ENCODE results near the gene CASTOR1.

CASTOR1 gene

DNA sequence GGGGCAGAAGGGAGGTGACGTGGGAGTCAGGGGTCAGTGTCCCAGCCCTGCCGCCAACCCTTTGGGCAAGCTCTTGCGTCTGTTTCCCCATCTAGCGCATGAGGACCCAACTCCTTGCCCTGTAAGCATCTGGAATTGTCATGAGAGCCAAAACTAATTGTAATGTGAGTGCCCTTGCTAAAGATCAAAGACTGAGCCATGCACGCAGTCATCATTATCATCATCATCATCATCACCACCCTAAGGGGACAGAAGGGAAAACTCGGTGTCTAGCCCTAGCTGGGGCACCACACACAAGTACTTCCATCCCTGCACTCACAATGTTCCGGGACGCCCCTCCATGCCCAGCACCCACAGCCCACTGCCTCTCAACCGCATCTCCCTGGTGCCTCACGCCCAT is 45.2 kb downstream of the CASTOR1 start:
- DNase-seq, result no peak

DNA sequence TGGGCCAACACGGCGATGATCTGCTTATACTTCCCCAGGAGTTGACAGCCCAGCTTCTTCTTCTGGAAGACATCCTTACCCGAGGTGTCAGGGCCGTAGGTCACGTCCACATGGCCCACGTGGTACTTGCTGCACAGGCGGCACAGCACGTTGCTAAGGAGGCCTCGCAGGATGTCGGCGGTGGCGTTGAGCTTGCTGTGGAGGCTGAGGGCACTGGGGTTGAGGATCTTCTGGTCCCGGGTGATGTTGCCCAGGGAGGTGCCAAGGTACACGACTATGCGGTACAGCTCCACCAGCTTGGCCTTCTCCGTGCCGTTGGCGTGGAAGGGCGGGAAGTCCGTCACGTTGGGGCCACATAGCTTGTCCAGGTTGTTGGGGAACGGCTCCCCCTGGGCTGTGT is 45.6 kb downstream of the CASTOR1 start:
- DNase-seq, result no peak

DNA sequence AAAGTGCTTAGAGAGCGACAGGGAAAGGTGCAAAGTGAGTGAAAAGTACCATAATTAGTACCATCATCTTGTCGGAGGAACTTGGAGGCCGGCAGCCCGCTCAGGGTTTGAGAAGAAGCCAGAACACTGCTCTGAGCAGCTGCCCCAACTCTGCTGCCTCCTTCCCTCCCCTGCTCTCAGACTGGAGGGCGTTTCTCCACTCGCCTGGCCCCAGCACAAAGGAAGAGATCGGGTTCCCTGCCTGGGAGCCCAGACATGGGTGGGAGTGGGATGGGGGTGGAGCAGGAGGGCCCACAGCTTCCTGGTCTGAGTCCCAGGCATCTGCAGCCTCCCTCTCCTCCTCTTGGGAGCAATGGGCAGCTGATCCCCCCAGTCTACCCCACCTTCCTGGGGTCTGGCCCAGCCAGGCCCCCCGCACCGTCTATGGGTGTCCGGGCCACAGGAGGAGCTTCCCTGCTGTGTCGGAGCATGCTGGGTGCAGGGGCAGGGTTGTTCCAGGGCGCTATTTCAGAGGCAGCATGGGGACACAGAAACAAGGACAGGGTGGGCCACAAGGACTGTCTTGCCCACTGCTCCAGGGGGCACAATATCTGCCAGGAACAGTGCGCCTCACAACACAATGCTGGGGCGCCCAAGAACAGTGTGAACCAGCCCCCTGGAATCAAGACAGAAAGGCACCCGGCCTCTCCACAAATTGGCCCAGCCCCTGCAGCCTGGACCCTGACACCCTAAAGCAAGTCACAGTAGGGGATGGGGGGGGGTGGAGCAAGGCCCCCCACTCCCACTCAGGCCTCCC is 47.5 kb downstream of the CASTOR1 start:
- DNase-seq, result no peak

DNA sequence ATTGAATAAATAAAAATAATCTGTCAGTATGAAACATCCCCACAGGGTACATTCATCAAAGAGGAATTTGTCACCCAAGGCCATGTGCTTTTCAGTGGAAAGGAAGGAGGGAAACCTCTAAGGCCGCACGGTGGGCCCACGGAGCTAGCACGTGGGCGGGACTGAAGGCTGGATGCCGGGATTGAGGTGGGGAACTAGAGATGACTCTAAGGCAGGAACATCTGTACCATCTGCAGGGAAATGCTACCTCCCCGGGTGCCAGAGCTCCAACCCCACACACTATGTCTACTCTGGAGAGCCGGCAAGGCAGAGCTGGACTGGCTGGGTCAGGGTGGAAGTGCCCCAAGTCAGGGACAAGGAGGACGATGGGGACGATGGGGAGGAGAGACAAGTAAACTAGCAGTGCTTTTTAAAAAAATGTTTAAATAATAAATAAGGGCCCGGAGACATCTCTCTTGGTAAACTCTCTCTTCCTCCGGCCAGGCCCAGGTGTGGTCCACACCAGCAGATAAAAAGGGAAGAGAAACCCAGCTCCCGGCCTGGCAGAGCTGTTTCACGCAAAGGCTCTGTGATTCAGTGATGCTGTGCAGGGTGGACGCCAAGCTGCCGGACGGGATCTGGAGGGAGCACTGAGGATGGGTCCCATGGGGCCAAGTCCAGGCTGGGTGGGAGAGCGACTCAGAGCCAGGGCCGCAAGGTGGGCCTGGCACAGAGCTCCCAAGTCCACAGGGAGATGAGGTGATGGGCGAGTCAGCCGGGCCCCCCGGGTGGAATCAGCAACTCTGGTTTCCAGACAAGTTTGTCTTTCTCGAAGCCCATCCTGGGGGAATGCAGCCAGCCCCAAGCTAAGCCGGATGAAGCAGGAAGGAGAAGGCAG is 48.5 kb downstream of the CASTOR1 start:
- DNase-seq, result no peak

DNA sequence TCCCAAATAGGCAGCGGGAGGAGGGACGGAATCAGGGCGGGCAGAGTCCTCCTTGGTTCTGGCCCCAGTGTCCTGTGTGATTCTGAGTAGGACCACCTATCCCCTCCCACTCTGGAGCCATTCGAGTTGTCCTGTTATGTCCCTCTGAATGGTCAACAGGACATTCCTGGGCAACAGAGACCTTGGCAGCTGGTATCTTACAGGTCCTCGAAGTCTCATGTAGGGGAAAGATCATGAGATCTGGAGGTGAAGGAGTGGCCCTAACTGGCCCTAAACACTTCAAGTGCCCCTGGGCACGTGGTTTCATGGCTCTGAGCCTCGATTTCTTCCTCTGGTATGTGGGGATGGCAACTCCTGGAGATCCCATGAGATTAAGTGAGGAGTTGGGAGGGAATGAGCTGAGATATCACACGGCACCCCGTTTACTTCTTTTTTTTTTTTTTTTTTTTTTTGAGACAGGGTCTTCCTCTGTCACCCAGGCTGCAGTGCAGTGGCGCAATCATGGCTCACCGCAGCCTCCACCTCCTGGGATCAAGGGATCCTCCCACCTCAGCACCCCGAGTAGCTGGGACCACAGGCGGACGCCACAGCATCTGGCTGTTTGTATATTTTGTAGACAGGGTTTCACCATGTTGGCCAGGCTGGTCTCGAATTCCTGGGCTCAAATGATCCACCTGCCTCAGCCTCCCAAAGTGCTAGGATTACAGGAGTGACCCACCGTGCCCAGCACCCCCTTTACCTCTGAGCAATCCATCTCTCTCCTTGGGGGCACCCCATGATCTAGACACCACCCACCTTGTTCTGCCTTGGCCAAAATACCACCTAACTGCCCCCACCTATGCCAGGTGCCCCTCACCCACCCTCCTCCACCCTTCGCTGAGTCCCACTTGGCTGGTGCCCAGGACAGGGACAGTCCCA is 49.6 kb downstream of the CASTOR1 start:
- DNase-seq, result no peak

DNA sequence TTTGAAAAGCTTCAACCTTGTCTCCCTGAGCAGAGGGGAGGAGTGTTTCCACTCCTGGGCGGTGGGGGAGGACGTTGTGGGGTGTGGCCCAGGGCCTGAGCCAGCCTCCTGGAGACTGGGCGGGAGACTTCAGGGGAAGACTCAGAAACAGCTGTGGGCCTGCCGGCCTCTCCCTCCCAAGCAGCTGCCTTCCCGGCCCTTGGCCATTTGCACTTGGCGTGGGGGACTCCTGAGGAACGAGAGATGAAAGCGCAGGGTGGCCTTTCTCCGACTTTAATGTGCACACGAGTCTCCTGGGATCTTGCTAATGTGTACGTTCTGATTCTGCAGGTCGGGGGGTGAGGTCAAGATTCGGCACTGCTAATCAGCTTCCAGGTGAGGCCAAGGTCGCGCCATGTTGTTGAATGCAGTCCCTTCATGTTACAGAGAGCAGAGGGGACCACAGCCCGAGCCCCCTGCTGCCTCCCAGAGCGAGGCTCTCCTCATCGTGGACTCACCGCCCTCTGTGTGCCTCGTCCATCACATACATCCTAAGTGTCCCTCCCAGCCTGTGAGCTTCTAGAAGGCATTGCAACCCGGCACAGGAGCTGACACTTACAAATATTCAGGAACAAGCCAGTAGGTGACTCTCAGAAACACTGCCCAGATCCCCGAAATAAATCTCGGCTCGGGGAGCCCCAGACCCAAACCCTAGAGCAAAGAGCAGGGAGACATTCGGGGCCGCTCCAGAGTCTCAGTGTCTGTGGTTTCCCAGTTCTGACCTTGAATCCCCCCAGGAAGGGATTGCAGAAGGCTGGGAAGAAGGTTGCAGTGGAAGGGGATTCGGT is 50.4 kb downstream of the CASTOR1 start:
- no peak for DNase-seq

DNA sequence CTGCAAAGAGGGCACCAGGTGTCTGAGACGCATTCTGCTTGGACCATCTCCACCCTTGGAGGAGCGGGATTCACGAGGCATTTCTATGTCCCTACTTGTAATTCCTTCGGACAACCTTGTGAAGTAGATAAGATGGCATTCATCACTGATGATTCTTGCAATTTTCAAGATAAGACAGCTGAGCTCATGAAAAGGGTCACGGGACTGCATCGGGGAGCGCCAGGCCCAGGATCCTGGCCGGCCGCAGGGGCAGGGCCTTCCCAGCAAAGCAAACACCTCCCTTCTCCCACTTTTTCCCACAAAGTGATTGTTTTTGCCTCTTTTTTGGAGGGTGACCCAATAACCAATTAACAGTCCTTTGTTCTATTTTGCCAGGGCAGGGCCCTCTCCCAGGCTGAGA is 51.2 kb downstream of the CASTOR1 start:
- no peak for DNase-seq

DNA sequence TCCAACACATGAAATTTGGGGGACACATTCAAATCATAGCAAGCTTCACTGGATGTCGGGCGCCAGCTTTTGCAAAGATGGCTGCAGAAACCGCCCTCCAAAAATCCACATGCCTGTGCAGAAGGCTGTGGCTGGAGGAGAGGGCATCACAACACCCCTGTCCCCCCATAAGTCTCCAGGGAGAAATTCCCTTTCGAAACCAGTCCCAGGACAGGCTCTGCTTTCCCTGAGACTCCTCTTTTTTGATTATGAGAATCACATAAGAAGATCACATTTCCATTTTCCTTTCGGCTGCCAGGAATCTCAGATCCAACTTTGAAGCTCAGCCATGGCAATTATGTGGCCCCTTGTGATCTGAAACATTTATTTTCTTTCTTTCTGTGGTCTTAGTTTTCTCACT is 52.4 kb downstream of the CASTOR1 start:
- no peak for DNase-seq

DNA sequence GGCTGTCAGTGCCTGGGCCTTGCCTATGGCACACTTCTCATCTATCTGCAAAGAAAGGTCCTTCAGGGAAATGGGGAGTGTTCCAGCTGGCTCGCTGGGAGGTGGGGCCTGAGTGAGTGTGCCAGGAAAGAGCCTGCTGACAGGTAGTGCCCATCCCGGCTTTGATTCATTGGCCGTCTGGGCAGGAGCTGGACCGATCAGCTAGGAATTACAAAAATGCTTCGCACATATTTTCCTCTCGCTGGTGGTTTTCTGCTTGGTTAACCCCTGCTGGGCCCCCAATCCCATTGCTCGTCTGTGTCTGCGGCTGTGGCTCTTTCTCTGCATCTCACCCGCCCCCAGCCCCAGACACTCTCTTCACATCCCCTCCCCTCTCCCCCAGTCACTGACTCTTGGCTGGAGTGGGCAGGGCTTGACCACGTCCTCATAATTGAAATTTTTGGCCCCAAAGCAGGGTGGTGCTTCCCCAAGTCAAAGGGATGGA is 53.6 kb downstream of the CASTOR1 start:
- DNase-seq, result no peak

All from NCI-H2081 (cell line).